GM12878 (cell line): ENCODE measurements around the gene FNIP1. TPM values are rescaled to one million over a fixed set of nuclear protein-coding genes. Genes with fewer than 3 reads are reported as not detected.

Experiments
- ATAC-seq: fragments of 200-7000 bp; cut with Tn5 transposase; 3 replicates; pipeline ENCODE4 v1.9.1; 2020; ENCODE audit warnings: mild to moderate bottlenecking, moderate library complexity
- BruUV-seq: library from RNA; stranded (reverse); fragments of 400-500 nt; replicated peaks from 2 replicates; lab custom pipeline; 2021; lab: Mats Ljungman, UMichigan
- CTCF ChIA-PET: fragments of 300-600 bp; sonication (Branson Sonifier 250); formaldehyde crosslinking; extraction: SDS; loops from one replicate; lab custom pipeline; 2021; ENCODE audit warnings: inconsistent platforms; lab: Yijun Ruan, JAX
- POLR2A ChIA-PET: fragments of 350-600 bp; formaldehyde crosslinking; extraction: SDS; loops from one replicate; lab custom pipeline; 2021; ENCODE audit warnings: inconsistent platforms; lab: Charles Lee
- RAD21 ChIA-PET: fragments of 300-600 bp; sonication (Branson Sonifier 250); formaldehyde crosslinking; loops from one replicate; lab custom pipeline; 2023; ENCODE audit warnings: antibody characterized with exemption; ENCODE audit not compliant: unreplicated experiment; lab: Charles Lee
- SMC1A ChIA-PET: fragments of 300-600 bp; sonication (Branson Sonifier 250); formaldehyde crosslinking; loops from one replicate; lab custom pipeline; 2023; ENCODE audit not compliant: unreplicated experiment, uncharacterized antibody; lab: Charles Lee
- DNase-seq: peaks from one replicate; pipeline ENCODE4 v3.0.0-alpha.2; 2011; ENCODE audit warnings: low read depth, low spot score
- FAIRE-seq: peaks from 3 replicates; lab custom pipeline; 2011; peaks lifted over from hg19 to GRCh38; lab: Jason Lieb, UNC
- H2AFZ ChIP-seq: 2 replicates; pipeline ENCODE4 v1.6.0; 2011; ENCODE audit warnings: low read depth, low read length, control low read depth; ENCODE audit not compliant: control insufficient read depth
- H3K27ac ChIP-seq: 2 replicates; pipeline ENCODE4 v1.5.1; 2011; ENCODE audit warnings: control low read depth; ENCODE audit not compliant: control insufficient read depth, insufficient read depth
- H3K27me3 ChIP-seq, 2 experiments: replicated peaks in 1 of 2; 2 replicates each; pipeline versions ENCODE4 v1.6.0 to v1.6.1; 2011; ENCODE audit warnings: low read length in 1 of 2; ENCODE audit not compliant: control insufficient read depth in 2 of 2, insufficient read depth in 2 of 2
- H3K36me3 ChIP-seq, 2 experiments: 2 replicates each; pipeline ENCODE4 v1.5.1; 2011; ENCODE audit warnings: low read length in 1 of 2; ENCODE audit not compliant: control insufficient read depth in 2 of 2, insufficient read depth in 2 of 2
- H3K4me1 ChIP-seq: 2 replicates; pipeline ENCODE4 v1.6.1; 2011; ENCODE audit warnings: mild to moderate bottlenecking, low read length, moderate library complexity, mixed read lengths; ENCODE audit not compliant: control insufficient read depth, insufficient read depth
- H3K4me2 ChIP-seq: 2 replicates; pipeline ENCODE4 v1.6.0; 2011; ENCODE audit warnings: control low read depth; ENCODE audit not compliant: control insufficient read depth, insufficient read depth
- H3K4me3 ChIP-seq: fragments of 200-600 bp; sonication (generic); 2 replicates; pipeline ENCODE4 v1.5.1; 2016
- H3K79me2 ChIP-seq: 2 replicates; pipeline ENCODE4 v1.6.0; 2011; ENCODE audit warnings: low read length; ENCODE audit not compliant: control insufficient read depth, insufficient read depth
- H3K9ac ChIP-seq: 2 replicates; pipeline ENCODE4 v1.8.0; 2011; ENCODE audit warnings: low read length, control low read depth, mixed read lengths; ENCODE audit not compliant: control insufficient read depth, insufficient read depth
- H3K9me3 ChIP-seq: replicated peaks from 3 replicates; pipeline ENCODE4 v1.5.1; 2011; ENCODE audit warnings: mild to moderate bottlenecking, low read length; ENCODE audit not compliant: control insufficient read depth, insufficient read depth
- H4K20me1 ChIP-seq: 2 replicates; pipeline ENCODE4 v1.6.0; 2011; ENCODE audit not compliant: control insufficient read depth, insufficient read depth
- BACH1 ChIP-seq: fragments of 450-650 bp; IDR thresholded peaks from 2 replicates; pipeline ENCODE4 v1.6.1; 2017; ENCODE audit warnings: mild to moderate bottlenecking, borderline replicate concordance
- JUND ChIP-seq: IDR thresholded peaks from 2 replicates; pipeline ENCODE4 v1.6.1; 2012; ENCODE audit warnings: low read depth, mild to moderate bottlenecking, low read length, improper control_type of control experiment, moderate library complexity
- MXI1 ChIP-seq: fragments of 150-350 bp; IDR thresholded peaks from 2 replicates; pipeline ENCODE4 v1.6.1; 2011; ENCODE audit warnings: low read depth, mild to moderate bottlenecking, inconsistent platforms, low read length, improper control_type of control experiment
- NFYB ChIP-seq: IDR thresholded peaks from 2 replicates; pipeline ENCODE4 v1.6.1; 2011; ENCODE audit warnings: low read depth, mild to moderate bottlenecking, low read length, improper control_type of control experiment, moderate library complexity; ENCODE audit not compliant: insufficient read depth
- PML ChIP-seq: IDR thresholded peaks from 2 replicates; pipeline ENCODE4 v1.6.1; 2012; ENCODE audit warnings: low read length, inconsistent platforms
- POU2F2 ChIP-seq: IDR thresholded peaks from 3 replicates; pipeline ENCODE4 v1.6.1; 2011; ENCODE audit warnings: low read depth, mild to moderate bottlenecking, low read length, borderline replicate concordance
- RFX5 ChIP-seq: IDR thresholded peaks from 2 replicates; pipeline ENCODE4 v1.6.1; 2011; ENCODE audit warnings: low read depth, low read length, improper control_type of control experiment
- RUNX3 ChIP-seq: IDR thresholded peaks from 2 replicates; pipeline ENCODE4 v1.6.1; 2012; ENCODE audit warnings: low read length, inconsistent platforms
- SIN3A ChIP-seq: IDR thresholded peaks from 2 replicates; pipeline ENCODE4 v1.6.1; 2012; ENCODE audit warnings: low read depth, low read length, improper control_type of control experiment
- WGBS: methylation state at CpG from one replicate; pipeline ENCODE4 v1.1.6; 2016; ENCODE audit warnings: low lambda C conversion rate; ENCODE audit not compliant: insufficient replicate concordance, insufficient coverage; ENCODE audit errors: missing lambda C conversion rate; 5-methylcytosine and 5-hydroxymethylcytosine counted together
- in situ Hi-C: fragments of 300-500 bp; cut with MboI; formaldehyde crosslinking; loops from 9 replicates; pipeline ENCODE4 v1.14.3; 2018; ENCODE audit warnings: mixed read lengths
- intact Hi-C: fragments of 100-400 bp; cut with micrococcal nuclease; formaldehyde crosslinking; loops from one replicate; pipeline ENCODE4 v1.14.2; 2022; ENCODE audit not compliant: unreplicated experiment
- polyA plus RNA-seq, 11 experiments: library from polyadenylated mRNA; depleted of rRNA in 4 of 11; unstranded in 6 of 11; stranded (reverse) in 5 of 11; fragments of >200 nt; fragmentation: Nextera tagmentation in 4 of 11; fragmentation: Illumina TruSeq in 1 of 11; extraction: Ambion mirVana in 4 of 11; extraction: Trizol in 1 of 11; gene quantifications; 1 replicate in 1 of 11; 2 replicates in 10 of 11; pipeline versions ENCODE4 v1.2.1 to v1.2.3, GENCODE V29; 2011 to 2016; ENCODE audit warnings: inconsistent platforms in 2 of 11, missing spikeins in 2 of 11, low read depth in 1 of 11
- total RNA-seq, 4 experiments: library from RNA; depleted of rRNA in 3 of 4; stranded (reverse); fragments of >200 nt in 3 of 4; fragmentation: Illumina TruSeq in 1 of 4; extraction: Trizol in 1 of 4; gene quantifications; 2 replicates each; pipeline versions ENCODE4 v1.2.1 to v1.2.3, GENCODE V29; 2013 to 2021
- TF ChIP-seq, protein P1 (sequence below): fragments of 450-650 bp; IDR thresholded peaks from 2 replicates; pipeline ENCODE4 v1.6.1; 2016; ENCODE audit warnings: mild to moderate bottlenecking

The FNIP1 gene
- total and polyA plus RNA-seq, 10 of the 15 experiments (the other 5 are each of a cell fraction or from before 2014, with no cell fraction given): 4.3 to 18.0 (median 14.0) TPM

DNA sequence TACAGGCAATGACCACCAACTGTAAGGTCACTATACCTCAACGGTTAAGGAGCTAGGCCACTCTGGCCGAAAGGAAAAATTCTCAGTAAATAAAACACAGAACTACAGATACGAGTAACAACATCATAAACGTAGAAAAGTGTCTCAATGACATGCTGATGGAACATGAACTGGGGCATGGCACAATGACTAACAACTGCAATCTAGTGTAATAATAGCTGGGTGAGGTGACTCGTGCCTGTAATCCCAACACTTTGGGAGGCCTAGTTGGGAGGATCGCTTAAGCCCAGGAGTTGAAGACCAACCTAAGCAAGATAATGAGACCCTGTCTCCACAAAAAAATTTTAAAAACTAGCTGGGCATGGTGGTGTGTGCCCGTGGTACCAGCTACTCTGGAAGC, 152.0 kb downstream of the FNIP1 start (continued):
- TF ChIP-seq POU2F2 (no peak), PML (no peak), SIN3A (no peak), NFYB (no peak), MXI1 (no peak)
- TF ChIP-seq, protein P1, sequence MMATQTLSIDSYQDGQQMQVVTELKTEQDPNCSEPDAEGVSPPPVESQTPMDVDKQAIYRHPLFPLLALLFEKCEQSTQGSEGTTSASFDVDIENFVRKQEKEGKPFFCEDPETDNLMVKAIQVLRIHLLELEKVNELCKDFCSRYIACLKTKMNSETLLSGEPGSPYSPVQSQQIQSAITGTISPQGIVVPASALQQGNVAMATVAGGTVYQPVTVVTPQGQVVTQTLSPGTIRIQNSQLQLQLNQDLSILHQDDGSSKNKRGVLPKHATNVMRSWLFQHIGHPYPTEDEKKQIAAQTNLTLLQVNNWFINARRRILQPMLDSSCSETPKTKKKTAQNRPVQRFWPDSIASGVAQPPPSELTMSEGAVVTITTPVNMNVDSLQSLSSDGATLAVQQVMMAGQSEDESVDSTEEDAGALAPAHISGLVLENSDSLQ: no peak

DNA sequence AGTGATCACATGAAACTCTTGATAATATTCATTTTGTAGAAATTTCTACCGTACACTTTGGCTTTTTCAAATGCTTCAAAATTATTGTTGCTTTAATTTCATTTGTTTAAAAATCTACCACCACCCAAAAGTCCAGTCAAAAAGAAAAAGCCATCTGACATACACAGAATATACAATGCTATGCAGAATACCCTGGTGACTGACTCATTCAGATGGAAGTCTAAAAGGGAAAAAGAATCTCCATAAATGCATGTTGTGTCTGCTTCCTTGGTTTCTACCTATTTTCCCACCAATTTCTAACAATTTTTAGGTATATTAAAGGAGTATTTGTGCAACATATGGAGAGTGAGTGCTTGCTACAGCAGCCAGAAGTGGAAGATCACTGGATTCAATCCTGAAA, 152.4 kb downstream of the FNIP1 start:
- H3K9me3 ChIP-seq: no peaks in the 10 kb centered on the region
- DNase-seq (no peak), ATAC-seq (no peak), FAIRE-seq (no peak)
- no peaks in the 10 kb centered on the region for H4K20me1 ChIP-seq
- H3K27me3 ChIP-seq: no peaks in the 10 kb centered on the region
- no peak overlapping the region for H2AFZ ChIP-seq
- ChIA-PET SMC1A (interaction anchor here (0.6 to 4.4 kb wide), 4 partner anchors 9 to 55 kb away, joined by 3 to 26 read pairs (median 4); partner anchors contain the start of gene RAPGEF6), CTCF (interaction anchor here (1.0 kb wide), 1 partner anchor 363 kb away, joined by 3 read pairs; no protein-coding TSS in a partner anchor), RAD21 (interaction anchor here (0.6 kb wide), 1 partner anchor 204 kb away, joined by 3 read pairs; no protein-coding TSS in a partner anchor), POLR2A (interaction anchor here (0.6 to 1.0 kb wide), 2 partner anchors 8 to 1293 kb away, joined by 3 to 5 read pairs; no protein-coding TSS in a partner anchor)
- BruUV-seq: no TSS peak
- no peak overlapping the region for H3K4me3 ChIP-seq
- TF ChIP-seq BACH1 (no peak), RFX5 (no peak), RUNX3 (no peak), JUND (no peak)
- H3K4me1 ChIP-seq: peaks cover 23% of the 10 kb centered on the region
- no peak overlapping the region for H3K27ac ChIP-seq
- peaks cover 0 to 4% of the 10 kb centered on the region in 2 experiments; a peak in 1 of 4 replicates for H3K36me3 ChIP-seq
- H3K9ac ChIP-seq: no peak overlapping the region
- 35% methylated on average over 1 of the region's 1 CpG for WGBS
- intact Hi-C loops (no loop called here), in situ Hi-C loops (no loop called here)
- H3K4me2 ChIP-seq: no peak overlapping the region
- no peaks in the 10 kb centered on the region for H3K79me2 ChIP-seq
